WTC11 (cell line): ENCODE results near the gene TTC28. TPM values are rescaled to one million over a fixed set of nuclear protein-coding genes. Genes with fewer than 3 reads are reported as not detected.

Experiments used
- ATAC-seq: fragments of 200-7000 bp; cut with Tn5 transposase; 2 replicates; pipeline ENCODE4 v1.10.0; 2021; ENCODE audit warnings: mild to moderate bottlenecking, moderate library complexity
- CTCF ChIA-PET: fragments of 300-600 bp; sonication (Branson Sonifier 250); formaldehyde crosslinking; loops from one replicate; lab custom pipeline; 2021; ENCODE audit warnings: antibody characterized with exemption; lab: Charles Lee
- POLR2A ChIA-PET: fragments of 350-600 bp; sonication (Branson Sonifier 250); formaldehyde crosslinking; loops from one replicate; lab custom pipeline; 2021; ENCODE audit warnings: antibody characterized with exemption; lab: Charles Lee
- DNase-seq: peaks from one replicate; pipeline ENCODE4 v3.0.0; 2021; ENCODE audit warnings: low spot score
- H3K27ac Mint-ChIP-seq: 2 replicates; pipeline ENCODE4 v1.8.0; 2021; ENCODE audit warnings: mixed read lengths
- H3K27me3 Mint-ChIP-seq: 2 replicates; pipeline ENCODE4 v1.8.0; 2021; ENCODE audit warnings: low read depth, mild to moderate bottlenecking, moderate library complexity, mixed read lengths
- H3K36me3 Mint-ChIP-seq: 2 replicates; pipeline ENCODE4 v1.8.0; 2021; ENCODE audit warnings: mixed read lengths
- H3K4me1 Mint-ChIP-seq: 2 replicates; pipeline ENCODE4 v1.8.0; 2022; ENCODE audit warnings: mixed read lengths
- H3K4me3 Mint-ChIP-seq: 2 replicates; pipeline ENCODE4 v1.8.0; 2021; ENCODE audit warnings: mild to moderate bottlenecking, moderate library complexity, mixed read lengths
- H3K9me3 Mint-ChIP-seq: 2 replicates; pipeline ENCODE4 v1.8.0; 2021; ENCODE audit warnings: mixed read lengths
- AFF4 ChIP-seq: sonication (generic); formaldehyde crosslinking; IDR thresholded peaks from 2 replicates; pipeline ENCODE4 v1.8.1; 2023; ENCODE audit warnings: mild to moderate bottlenecking, missing genetic modification reagents, borderline replicate concordance
- ATF1 ChIP-seq: sonication (generic); formaldehyde crosslinking; IDR thresholded peaks from 2 replicates; pipeline ENCODE4 v1.8.1; 2023; ENCODE audit warnings: mild to moderate bottlenecking, moderate library complexity, missing genetic modification reagents
- CREB1 ChIP-seq: sonication (generic); formaldehyde crosslinking; IDR thresholded peaks from 2 replicates; pipeline ENCODE4 v1.8.0; 2023; ENCODE audit warnings: mild to moderate bottlenecking, missing genetic modification reagents
- ELF4 ChIP-seq: sonication (generic); formaldehyde crosslinking; IDR thresholded peaks from 2 replicates; pipeline ENCODE4 v1.8.1; 2022; ENCODE audit warnings: low read depth, mild to moderate bottlenecking, moderate library complexity, missing genetic modification reagents
- EMX1 ChIP-seq: fragments of 250-450 bp; sonication (Bioruptor Pico); IDR thresholded peaks from 2 replicates; pipeline ENCODE4 v1.8.0; 2021; ENCODE audit warnings: mild to moderate bottlenecking
- NFATC4 ChIP-seq: fragments of 250-450 bp; sonication (Bioruptor Pico); IDR thresholded peaks from 2 replicates; pipeline ENCODE4 v1.9.0; 2021; ENCODE audit warnings: mild to moderate bottlenecking
- NR3C1 ChIP-seq: sonication (generic); formaldehyde crosslinking; conservative IDR thresholded peaks from 2 replicates; pipeline ENCODE4 v1.8.1; 2023; ENCODE audit warnings: low read depth, mild to moderate bottlenecking, missing genetic modification reagents
- PRDM15 ChIP-seq: sonication (generic); formaldehyde crosslinking; IDR thresholded peaks from 2 replicates; pipeline ENCODE4 v1.8.0; 2022; ENCODE audit warnings: missing genetic modification reagents
- PRRX2 ChIP-seq: fragments of 250-450 bp; sonication (Bioruptor Pico); IDR thresholded peaks from 2 replicates; pipeline ENCODE4 v1.8.0; 2021; ENCODE audit warnings: mild to moderate bottlenecking
- RELA ChIP-seq: sonication (generic); formaldehyde crosslinking; IDR thresholded peaks from 2 replicates; pipeline ENCODE4 v1.8.1; 2022; ENCODE audit warnings: missing genetic modification reagents, mild to moderate bottlenecking, borderline replicate concordance
- SOX15 ChIP-seq: fragments of 250-450 bp; sonication (Bioruptor Pico); IDR thresholded peaks from 2 replicates; pipeline ENCODE4 v1.9.0; 2021; ENCODE audit warnings: mild to moderate bottlenecking
- USF1 ChIP-seq: sonication (generic); formaldehyde crosslinking; IDR thresholded peaks from 2 replicates; pipeline ENCODE4 v1.8.0; 2022; ENCODE audit warnings: mild to moderate bottlenecking, missing genetic modification reagents
- ZNF317 ChIP-seq: sonication (generic); formaldehyde crosslinking; IDR thresholded peaks from 2 replicates; pipeline ENCODE4 v1.8.1; 2023; ENCODE audit warnings: low read depth, mild to moderate bottlenecking, moderate library complexity, missing genetic modification reagents, borderline replicate concordance
- ZNF416 ChIP-seq: fragments of 250-450 bp; sonication (Bioruptor Pico); IDR thresholded peaks from 2 replicates; pipeline ENCODE4 v1.9.0; 2021; ENCODE audit warnings: mild to moderate bottlenecking, inconsistent platforms
- ZNF671 ChIP-seq: fragments of 250-450 bp; sonication (Bioruptor Pico); IDR thresholded peaks from 2 replicates; pipeline ENCODE4 v1.8.0; 2021; ENCODE audit warnings: mild to moderate bottlenecking
- total RNA-seq: library from RNA; stranded (reverse); gene quantifications from 3 replicates; pipeline ENCODE4 v1.2.3, GENCODE V29; 2021
- TF ChIP-seq, protein P1 (sequence below): sonication (generic); formaldehyde crosslinking; IDR thresholded peaks from 2 replicates; pipeline ENCODE4 v1.8.1; 2023; ENCODE audit warnings: mild to moderate bottlenecking, missing genetic modification reagents

Gene TTC28
- total RNA-seq, 1 experiment from 2014 or later: 13.0 TPM

GRCh38 chr22:28207281-28208030, 472.2 kb downstream of the TTC28 start (continued):
- TF ChIP-seq AFF4 (CRISPR knock-in tag) (no peak), ZNF671 (CRISPR knock-in tag) (no peak), ZNF416 (CRISPR knock-in tag) (no peak), NFATC4 (CRISPR knock-in tag) (no peak)

DNA sequence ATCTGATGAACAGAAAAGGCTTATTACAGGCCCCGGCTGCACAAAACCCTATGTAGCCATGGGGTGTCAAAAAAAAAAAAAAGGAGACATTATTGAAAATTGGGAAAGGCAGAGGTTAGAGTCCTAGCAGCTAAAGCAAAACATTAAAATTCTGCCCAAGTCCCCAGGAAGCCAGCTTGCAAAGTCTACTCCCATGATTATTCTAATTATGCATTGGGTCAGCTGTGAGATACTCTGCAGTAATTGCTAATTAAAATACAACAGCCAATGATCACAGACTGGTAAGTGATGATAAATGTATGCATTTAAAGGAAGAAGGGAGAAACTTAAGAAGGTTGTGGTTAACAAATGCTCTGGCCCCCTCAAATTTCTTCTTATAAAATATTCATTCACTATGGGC, 473.7 kb downstream of the TTC28 start:
- Mint-ChIP-seq H3K27ac (no peak overlapping the region), H3K4me3 (no peak overlapping the region), H3K4me1 (peaks cover 15% of the 10 kb centered on the region), H3K9me3 (peaks cover 7% of the 10 kb centered on the region), H3K27me3 (peaks cover 37% of the 10 kb centered on the region), H3K36me3 (peaks cover 4% of the 10 kb centered on the region; the same call in 1 of the 2 replicates)
- TF ChIP-seq USF1 (CRISPR knock-in tag): no peak
- TF ChIP-seq ZNF317 (CRISPR knock-in tag): no peak
- no peak for TF ChIP-seq ATF1 (CRISPR knock-in tag)
- no peak for TF ChIP-seq PRDM15 (CRISPR knock-in tag)
- TF ChIP-seq RELA (CRISPR knock-in tag): no peak
- TF ChIP-seq ELF4 (CRISPR knock-in tag): no peak
- no peak for TF ChIP-seq PRRX2 (CRISPR knock-in tag)
- no peak for TF ChIP-seq ZNF416 (CRISPR knock-in tag)
- no peak for TF ChIP-seq EMX1 (CRISPR knock-in tag)
- TF ChIP-seq, protein P1, sequence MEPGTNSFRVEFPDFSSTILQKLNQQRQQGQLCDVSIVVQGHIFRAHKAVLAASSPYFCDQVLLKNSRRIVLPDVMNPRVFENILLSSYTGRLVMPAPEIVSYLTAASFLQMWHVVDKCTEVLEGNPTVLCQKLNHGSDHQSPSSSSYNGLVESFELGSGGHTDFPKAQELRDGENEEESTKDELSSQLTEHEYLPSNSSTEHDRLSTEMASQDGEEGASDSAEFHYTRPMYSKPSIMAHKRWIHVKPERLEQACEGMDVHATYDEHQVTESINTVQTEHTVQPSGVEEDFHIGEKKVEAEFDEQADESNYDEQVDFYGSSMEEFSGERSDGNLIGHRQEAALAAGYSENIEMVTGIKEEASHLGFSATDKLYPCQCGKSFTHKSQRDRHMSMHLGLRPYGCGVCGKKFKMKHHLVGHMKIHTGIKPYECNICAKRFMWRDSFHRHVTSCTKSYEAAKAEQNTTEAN (CRISPR knock-in tag): no peak
- TF ChIP-seq NR3C1: no peak
- no peak for TF ChIP-seq CREB1
- no peak for TF ChIP-seq SOX15 (CRISPR knock-in tag)
- DNase-seq (no peak), ATAC-seq (no peak)
- ChIA-PET CTCF (no interaction called here), POLR2A (no interaction called here)
